ENCODE measurements around the gene FBH1.
"Not testable (repeated sequence)": the region's sequence is repeated elsewhere in the genome, so short reads cannot be mapped to it uniquely, and the experiment has no call there.

The FBH1 gene

GRCh38 chr10:5930272-5930671 is 40.2 kb downstream of the FBH1 start:
- H3K4me3 ChIP-seq (ENCODE audit: low read length), result no peak overlapping the region
- DNase-seq (ENCODE audit: low read depth, low spot score), result no peak

- DNase-seq (ENCODE audit: low read depth, low spot score), result no peak
- H3K4me3 ChIP-seq (ENCODE audit: low read length), result no peak overlapping the region
These were observed 42.3 kb downstream of the FBH1 start for GRCh38 chr10:5932345-5932744.

DNA sequence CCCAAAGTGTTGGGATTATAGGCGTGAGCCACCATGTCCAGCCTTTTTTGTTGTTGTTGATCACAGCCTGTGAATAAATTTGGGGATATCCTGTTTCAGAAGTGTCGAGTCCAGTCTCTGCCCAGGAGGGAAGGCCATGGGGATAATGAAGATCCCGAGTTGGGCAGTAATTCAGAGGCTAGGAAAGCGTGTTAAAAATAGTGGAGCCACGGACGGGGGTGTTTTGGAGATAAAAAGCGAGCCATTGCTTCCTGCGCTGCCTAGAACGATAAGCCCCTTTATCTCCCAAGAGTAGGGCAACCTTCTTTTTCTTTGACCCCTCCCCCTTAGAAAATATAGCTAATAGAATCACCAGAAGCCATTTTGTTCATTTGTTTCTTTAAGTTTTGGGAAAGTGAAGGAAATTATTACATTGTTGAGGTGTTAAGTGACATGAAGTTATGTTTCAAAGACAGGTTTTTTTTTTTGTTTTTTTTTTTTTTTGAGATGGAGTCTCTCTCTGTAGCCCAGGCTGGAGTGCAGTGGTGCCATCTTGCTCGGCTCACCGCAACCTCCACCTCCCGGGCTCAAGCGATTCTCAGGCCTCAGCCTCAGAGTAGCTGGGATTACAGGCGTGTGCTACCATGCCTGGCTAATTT is 44.0 kb downstream of the FBH1 start:
- DNase-seq (ENCODE audit: low read depth, low spot score), result no peak
- no peak overlapping the region for H3K4me3 ChIP-seq (ENCODE audit: low read length)

- H3K4me3 ChIP-seq (ENCODE audit: low read length), result no peak overlapping the region
- no peak for DNase-seq (ENCODE audit: low read depth, low spot score)
These were observed 45.6 kb downstream of the FBH1 start for GRCh38 chr10:5935628-5936027.

GRCh38 chr10:5937016-5937415 is 47.0 kb downstream of the FBH1 start:
- DNase-seq (ENCODE audit: low read depth, low spot score), result no peak
- H3K4me3 ChIP-seq (ENCODE audit: low read length), result no peak overlapping the region

DNA sequence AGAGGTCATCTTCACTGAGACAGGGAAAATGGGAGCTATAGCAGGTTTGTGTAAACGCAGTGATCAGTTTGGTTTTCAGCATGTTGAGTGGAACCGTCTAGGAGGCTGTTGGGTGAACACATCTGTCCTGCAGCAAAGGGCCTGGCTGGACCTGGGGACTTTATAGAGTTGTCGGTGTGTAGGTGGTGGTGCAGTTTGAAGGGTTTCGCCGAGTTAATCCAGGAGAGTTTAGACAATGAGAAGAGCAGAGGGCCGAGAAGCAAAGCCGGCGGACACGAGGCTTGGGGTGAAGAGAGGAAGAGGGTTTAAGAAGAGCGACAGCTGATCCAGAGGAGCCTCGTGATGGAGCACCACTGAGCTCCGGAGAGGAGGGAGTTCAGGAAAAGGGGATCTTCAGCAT is 48.2 kb downstream of the FBH1 start:
- H3K4me3 ChIP-seq (ENCODE audit: low read length), result no peak overlapping the region
- DNase-seq (ENCODE audit: low read depth, low spot score), result no peak

GRCh38 chr10:5940807-5941218 is 50.8 kb downstream of the FBH1 start:
- H3K4me3 ChIP-seq (ENCODE audit: low read length), result no peak overlapping the region
- DNase-seq (ENCODE audit: low read depth, low spot score), result no peak

DNA sequence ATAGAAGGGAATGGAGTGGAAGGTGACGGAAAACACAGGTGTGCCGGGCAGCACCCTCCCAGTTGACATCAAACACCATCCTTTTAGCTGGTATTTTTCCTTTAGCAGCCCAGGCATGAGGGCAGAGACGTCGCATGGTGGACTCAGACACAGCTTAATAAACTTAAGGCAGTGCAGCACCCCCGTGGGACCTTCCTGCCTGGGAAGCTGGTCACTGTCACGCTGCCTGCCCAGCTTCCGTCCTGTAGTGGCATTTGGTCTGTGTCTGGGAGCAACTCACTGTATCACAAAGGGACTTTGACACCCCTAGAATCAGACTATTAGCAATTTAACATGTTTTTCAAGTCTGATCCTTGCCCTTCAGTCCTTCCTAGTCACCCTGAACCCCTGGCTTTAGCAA is 51.5 kb downstream of the FBH1 start:
- DNase-seq (ENCODE audit: low read depth, low spot score), result no peak
- H3K4me3 ChIP-seq (ENCODE audit: low read length), result no peak overlapping the region

GRCh38 chr10:5942001-5942400 is 52.0 kb downstream of the FBH1 start:
- DNase-seq (ENCODE audit: low read depth, low spot score), result no peak
- no peak overlapping the region for H3K4me3 ChIP-seq (ENCODE audit: low read length)

GRCh38 chr10:5942474-5942873 is 52.4 kb downstream of the FBH1 start:
- no peak overlapping the region for H3K4me3 ChIP-seq (ENCODE audit: low read length)
- no peak for DNase-seq (ENCODE audit: low read depth, low spot score)

GRCh38 chr10:5943536-5943935 is 53.5 kb downstream of the FBH1 start:
- no peak for DNase-seq (ENCODE audit: low read depth, low spot score)

DNA sequence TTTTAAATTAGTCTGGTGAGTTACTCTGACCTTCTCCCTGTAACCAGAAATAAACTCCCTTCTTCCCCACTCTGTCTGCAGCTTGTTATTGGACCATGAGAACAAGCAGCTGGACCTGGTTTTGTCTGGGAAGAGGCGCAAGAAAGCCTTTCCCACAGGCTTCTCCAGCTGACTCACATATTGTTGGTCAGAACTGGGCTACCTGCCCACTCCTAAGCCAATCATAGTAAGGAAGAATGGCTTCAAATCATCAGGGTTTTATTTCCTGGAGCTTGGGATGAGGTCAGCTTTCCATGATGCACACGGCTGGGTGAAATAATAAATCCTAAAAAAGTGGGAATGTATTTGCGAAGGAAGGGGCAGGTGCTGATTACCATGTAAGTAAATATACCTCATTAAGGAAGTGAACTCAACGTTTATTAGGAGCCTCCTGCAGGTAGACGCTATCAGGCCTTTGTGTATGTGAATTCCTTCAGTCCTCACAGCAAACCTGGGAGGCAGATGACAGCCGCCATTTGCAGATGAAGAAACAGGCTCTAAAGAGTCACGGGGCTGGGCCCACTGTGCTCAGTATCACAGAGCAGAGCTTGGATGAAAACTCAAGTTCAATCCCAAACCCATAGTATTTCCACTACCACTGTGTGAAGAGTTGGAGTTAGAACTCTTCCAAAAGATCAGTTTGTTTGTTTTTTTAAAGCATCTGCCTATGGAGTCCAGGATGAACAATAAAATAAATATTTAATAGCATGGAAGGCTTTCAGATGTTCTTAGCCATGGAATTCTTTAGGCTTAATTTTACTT is 54.5 kb downstream of the FBH1 start:
- no peak for DNase-seq (ENCODE audit: low read depth, low spot score)
- H3K4me3 ChIP-seq (ENCODE audit: low read length), result no peak overlapping the region

More at GRCh38 chr10:5943536-5943935, 53.5 kb downstream of the FBH1 start:
- no peak overlapping the region for H3K4me3 ChIP-seq (ENCODE audit: low read length)

GRCh38 chr10:5945190-5945509 is 55.1 kb downstream of the FBH1 start:
- H3K4me3 ChIP-seq (ENCODE audit: low read length), result no peak overlapping the region
- DNase-seq (ENCODE audit: low read depth, low spot score), result no peak

- no peak overlapping the region for H3K4me3 ChIP-seq (ENCODE audit: low read length)
- no peak for DNase-seq (ENCODE audit: low read depth, low spot score)
These were observed 55.7 kb downstream of the FBH1 start for GRCh38 chr10:5945561-5946418.

DNA sequence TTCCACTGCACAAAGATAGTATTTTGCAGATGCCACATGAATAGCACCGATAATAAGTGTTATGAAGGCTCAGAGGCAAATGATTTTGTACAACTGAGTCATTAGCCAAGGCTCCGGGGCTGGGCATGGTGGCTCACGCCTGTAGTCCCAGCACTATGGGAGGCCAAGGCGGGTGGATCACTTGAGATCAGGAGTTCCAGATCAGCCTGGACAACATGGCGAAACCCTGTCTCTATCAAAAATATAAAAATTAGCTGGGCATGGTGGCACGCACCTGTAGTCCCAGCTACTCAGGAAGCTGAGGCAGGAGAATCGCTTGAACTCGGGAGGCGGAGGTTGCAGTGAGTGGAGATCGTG is 56.4 kb downstream of the FBH1 start:
- not testable (repeated sequence) for H3K4me3 ChIP-seq (ENCODE audit: low read length); DNase-seq (ENCODE audit: low read depth, low spot score)

- H3K4me3 ChIP-seq (ENCODE audit: low read length), result no peak overlapping the region
- DNase-seq (ENCODE audit: low read depth, low spot score), result no peak
These were observed 56.7 kb downstream of the FBH1 start for GRCh38 chr10:5946786-5947185.

DNA sequence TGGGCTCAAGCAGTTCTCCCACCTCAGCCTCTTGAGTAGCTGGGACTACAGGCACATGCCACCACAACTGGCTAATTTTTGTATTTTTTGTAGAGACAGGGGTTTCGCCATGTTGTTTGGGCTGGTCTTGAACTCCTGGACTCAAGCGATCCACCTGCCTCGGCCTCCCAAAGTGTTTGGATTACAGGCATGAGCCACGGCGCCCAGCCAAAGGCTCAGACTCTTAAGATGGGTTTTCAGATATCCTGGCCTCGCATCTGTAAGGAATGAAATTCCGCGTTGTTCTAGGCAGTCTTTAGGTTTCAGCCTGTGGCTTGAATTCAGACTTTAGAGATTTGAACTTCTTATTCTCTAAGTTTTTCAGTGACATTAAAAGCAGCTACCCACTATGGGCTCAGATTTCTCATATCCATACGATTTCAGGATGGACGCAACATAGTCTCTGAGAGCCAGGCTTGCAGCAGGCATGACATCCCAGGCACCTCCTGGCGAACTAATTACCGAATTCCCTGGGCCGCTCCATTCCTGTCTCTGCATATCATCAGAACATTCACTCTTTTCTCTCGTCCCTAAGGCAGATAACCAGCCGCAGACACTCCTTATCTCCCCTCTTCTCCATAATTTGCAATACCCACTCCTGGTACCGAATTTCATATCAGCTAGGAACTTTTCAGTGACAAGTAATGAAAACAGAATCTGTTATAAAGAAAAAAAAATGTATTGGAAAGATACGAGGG is 57.6 kb downstream of the FBH1 start:
- H3K4me3 ChIP-seq (ENCODE audit: low read length), result no peak overlapping the region
- DNase-seq (ENCODE audit: low read depth, low spot score), result no peak

DNA sequence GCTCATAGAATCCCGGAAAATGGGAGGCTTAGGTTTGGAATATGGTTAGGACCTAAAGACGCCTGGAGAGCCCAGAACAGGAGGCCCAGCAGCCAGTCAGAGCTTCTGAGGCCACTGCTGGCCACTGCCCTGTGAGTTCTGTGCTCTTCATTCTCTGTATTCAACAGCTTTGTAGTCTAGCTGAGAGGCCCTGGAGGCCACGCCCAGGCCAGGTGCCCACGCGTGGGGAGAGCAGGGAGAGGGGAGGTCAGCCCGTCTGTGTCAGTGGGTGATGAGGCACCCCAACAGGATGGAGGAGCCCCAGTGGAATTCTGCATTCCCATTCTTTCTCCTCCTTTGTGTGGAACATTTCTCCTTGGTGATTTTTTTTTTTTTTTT is 58.2 kb downstream of the FBH1 start:
- no peak for DNase-seq (ENCODE audit: low read depth, low spot score)
- H3K4me3 ChIP-seq (ENCODE audit: low read length), result no peak overlapping the region

DNA sequence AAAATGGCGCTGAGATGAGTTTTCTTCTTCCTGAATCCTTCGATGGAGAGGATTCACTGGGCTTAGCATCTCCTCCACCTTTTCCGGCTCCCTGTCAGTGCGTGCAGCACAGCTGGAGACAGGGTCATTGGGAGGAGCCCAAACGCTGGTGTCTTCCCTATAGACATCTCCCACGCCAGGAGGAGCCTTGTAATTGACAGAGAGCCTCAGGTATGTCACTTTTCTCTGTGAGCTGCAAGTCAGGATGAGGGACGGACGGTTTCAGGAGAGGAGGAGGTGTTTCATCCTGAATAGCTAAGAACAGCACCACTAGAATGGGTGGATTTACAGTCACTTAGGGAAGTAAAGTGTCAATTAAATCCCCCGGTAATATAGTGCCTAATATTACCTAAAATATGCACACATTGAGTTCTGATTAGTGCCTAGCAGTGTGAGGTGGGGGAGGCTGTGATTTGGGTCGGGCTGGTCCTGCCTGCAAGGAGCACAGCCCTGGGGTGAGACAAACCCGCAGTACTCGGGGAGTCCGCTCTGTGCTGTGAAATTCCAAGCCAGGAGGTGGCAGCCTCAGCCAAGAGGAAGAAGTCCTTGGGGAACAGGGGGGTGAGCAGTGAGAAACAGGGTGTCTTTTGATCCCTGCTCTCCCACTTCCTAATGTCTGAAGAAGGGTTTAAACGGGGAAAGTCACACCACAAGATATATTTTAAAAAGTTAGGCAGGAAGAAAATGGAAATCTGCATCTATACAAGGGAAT is 59.1 kb downstream of the FBH1 start:
- H3K4me3 ChIP-seq (ENCODE audit: low read length), result no peak overlapping the region
- DNase-seq (ENCODE audit: low read depth, low spot score), result peak; percentile 10

Data from Jurkat, Clone E6-1 (cell line).